Common myeloid progenitor, CD34-positive (primary cell): ENCODE data around the gene PTCRA.

Experiments
- CTCF ChIA-PET: fragments of 350-600 bp; sonication (Branson Sonifier 250); formaldehyde crosslinking; loops from one replicate; lab custom pipeline; 2021; ENCODE audit warnings: antibody characterized with exemption; lab: Charles Lee
- POLR2A ChIA-PET: fragments of 350-600 bp; sonication (Branson Sonifier 250); formaldehyde crosslinking; loops from one replicate; lab custom pipeline; 2021; ENCODE audit warnings: antibody characterized with exemption; lab: Charles Lee
- DNase-seq, 3 donors: peaks; one replicate each; pipeline versions ENCODE4 v3.0.0 to v3.0.0-alpha.2; 2013
- H3K27ac ChIP-seq, 2 experiments: 1 replicate in 1 of 2; 2 replicates in 1 of 2; pipeline ENCODE4 v1.7.0; 2013; ENCODE audit warnings: inconsistent platforms in 2 of 2, low read length in 2 of 2, mild to moderate bottlenecking in 2 of 2, low read depth in 1 of 2, moderate library complexity in 1 of 2; ENCODE audit not compliant: severe bottlenecking in 2 of 2, insufficient read depth in 1 of 2, poor library complexity in 1 of 2
- H3K27me3 ChIP-seq, 5 experiments: replicated peaks in 2 of 5; 1 replicate in 3 of 5; 2 replicates in 2 of 5; pipeline versions ENCODE4 v1.6.1 to v1.7.0; 2013; ENCODE audit warnings: low read length in 4 of 5, mild to moderate bottlenecking in 2 of 5, moderate library complexity in 2 of 5, inconsistent platforms in 1 of 5; ENCODE audit not compliant: insufficient read depth in 5 of 5, control insufficient read depth in 4 of 5
- H3K36me3 ChIP-seq, 4 experiments: 1 replicate in 2 of 4; 2 replicates in 2 of 4; pipeline versions ENCODE4 v1.6.1 to v1.7.0; 2013; ENCODE audit warnings: low read length in 3 of 4, control low read depth in 1 of 4, mild to moderate bottlenecking in 1 of 4; ENCODE audit not compliant: control insufficient read depth in 4 of 4, insufficient read depth in 4 of 4
- H3K4me1 ChIP-seq, 4 experiments: 1 replicate in 3 of 4; 2 replicates in 1 of 4; pipeline versions ENCODE4 v1.6.1 to v1.7.1; 2013; ENCODE audit warnings: low read length in 3 of 4, mild to moderate bottlenecking in 3 of 4, control low read depth in 1 of 4, inconsistent platforms in 1 of 4, moderate library complexity in 1 of 4; ENCODE audit not compliant: control insufficient read depth in 4 of 4, insufficient read depth in 4 of 4; ENCODE audit errors: control extremely low read depth in 1 of 4
- H3K4me3 ChIP-seq, 7 experiments: 1 replicate in 4 of 7; 2 replicates in 3 of 7; pipeline versions ENCODE4 v1.5.1 to v1.7.0; 2013; ENCODE audit warnings: mild to moderate bottlenecking in 7 of 7, low read length in 6 of 7, moderate library complexity in 6 of 7, inconsistent platforms in 2 of 7, low read depth in 2 of 7, control low read depth in 1 of 7; ENCODE audit not compliant: insufficient read depth in 4 of 7, control insufficient read depth in 1 of 7; ENCODE audit errors: extremely low read depth in 1 of 7
- H3K9me3 ChIP-seq, 5 experiments: 1 replicate in 4 of 5; 2 replicates in 1 of 5; pipeline versions ENCODE4 v1.6.1 to v1.7.1; 2013; ENCODE audit warnings: low read length in 4 of 5, mild to moderate bottlenecking in 2 of 5, inconsistent platforms in 1 of 5, low read depth in 1 of 5, moderate library complexity in 1 of 5; ENCODE audit not compliant: control insufficient read depth in 4 of 5, insufficient read depth in 2 of 5; ENCODE audit errors: control extremely low read depth in 1 of 5
- WGBS: methylation state at CpG from one replicate; pipeline ENCODE4 v1.1.5; 2013; ENCODE audit not compliant: insufficient coverage; 5-methylcytosine and 5-hydroxymethylcytosine counted together

PTCRA gene

DNA sequence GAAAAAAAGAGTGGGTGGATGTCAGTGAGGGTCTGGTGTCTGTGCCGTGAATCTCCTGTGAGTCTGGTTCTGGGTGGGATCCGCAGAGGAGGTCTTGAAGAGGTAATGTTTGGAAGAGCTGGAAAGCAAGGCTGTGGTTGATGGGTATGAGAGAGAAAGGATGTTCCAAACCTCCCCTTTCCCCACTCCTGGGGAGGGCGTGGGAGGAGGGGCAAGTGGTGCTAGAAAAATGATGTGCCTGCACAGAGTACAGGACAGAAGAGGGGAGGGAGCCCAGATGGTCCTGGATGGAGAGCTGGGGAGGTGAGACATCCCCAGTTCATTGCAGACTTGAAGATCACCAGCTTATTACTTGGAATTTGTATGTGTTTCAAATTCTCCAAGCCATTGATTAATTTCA lies 16.6 kb downstream of the PTCRA start:
- H3K36me3 ChIP-seq, result peaks cover 10 to 47% (median 29%) of the 10 kb centered on the region in 4 experiments
- peaks cover 21 to 72% (median 55%) of the 10 kb centered on the region in 4 experiments for H3K4me1 ChIP-seq
- DNase-seq, result no peak
- H3K27ac ChIP-seq, result peak overlapping the region in 1 of 2 experiments; percentile 76
- CTCF ChIA-PET, result interaction anchor here (0.6 to 1.2 kb wide), 2 partner anchors 21 to 31 kb away, joined by 3 to 5 read pairs; no protein-coding TSS in a partner anchor
- peak overlapping the region in 2 of 7 experiments; percentile 25 to 26 for H3K4me3 ChIP-seq
- H3K27me3 ChIP-seq, result no peaks in the 10 kb centered on the region
- H3K9me3 ChIP-seq, result no peaks in the 10 kb centered on the region
- POLR2A ChIA-PET, result no interaction called here
- WGBS, result 100% methylated on average over 1 of the region's 3 CpGs

DNA sequence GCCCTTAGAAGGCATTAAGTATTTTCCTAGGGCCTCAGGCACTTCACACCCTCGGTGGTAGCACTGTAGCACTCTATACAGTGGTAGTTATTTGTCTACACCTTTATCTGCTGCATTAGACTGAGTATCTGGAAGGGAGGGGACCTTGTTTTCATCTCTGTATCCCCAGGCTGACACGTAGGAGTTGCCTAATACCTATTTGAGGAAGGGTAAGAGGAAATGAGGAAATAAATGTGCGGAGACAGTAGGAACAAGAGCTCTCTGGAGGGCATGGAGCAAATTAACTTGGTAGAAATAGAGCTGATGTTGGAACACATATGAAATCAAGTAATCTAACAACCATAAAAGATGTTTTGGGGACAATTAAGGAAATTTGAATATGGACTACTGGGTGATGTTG lies 17.4 kb downstream of the PTCRA start:
- WGBS, result 0% methylated on average over 1 of the region's 3 CpGs

DNA sequence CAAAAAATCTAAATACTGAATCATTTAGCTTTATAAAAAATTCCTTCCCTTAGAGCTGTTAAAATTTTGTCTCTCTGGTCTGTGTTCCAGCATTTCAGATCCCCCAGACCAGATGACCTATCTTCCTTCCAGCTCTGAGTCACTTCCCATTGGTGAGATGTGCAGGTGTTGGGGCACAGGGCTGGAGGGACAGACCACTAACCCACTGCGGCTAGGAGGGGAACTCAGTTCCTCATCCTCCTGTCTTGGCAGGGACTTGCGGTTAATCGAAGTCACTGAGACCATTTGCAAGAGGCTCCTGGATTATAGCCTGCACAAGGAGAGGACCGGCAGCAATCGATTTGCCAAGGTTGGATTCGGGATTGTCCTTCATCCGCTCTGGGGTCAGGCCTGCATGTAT lies 19.5 kb downstream of the PTCRA start:
- Histone ChIP-seq H3K4me1 (peaks cover 16 to 56% (median 42%) of the 10 kb centered on the region in 4 experiments), H3K4me3 (peak overlapping the region in 1 of 7 experiments; percentile 36), H3K36me3 (peaks cover 21 to 74% (median 48%) of the 10 kb centered on the region in 4 experiments), H3K9me3 (no peaks in the 10 kb centered on the region), H3K27me3 (no peaks in the 10 kb centered on the region), H3K27ac (no peak overlapping the region)
- 83% methylated on average over 7 of the region's 7 CpGs for WGBS
- peak; percentile 25 to 66 (median 65) for DNase-seq
- ChIA-PET CTCF (no interaction called here), POLR2A (no interaction called here)

More for the DNA sequence above, 17.4 kb downstream of the PTCRA start:
- no peaks in the 10 kb centered on the region for H3K9me3 ChIP-seq
- POLR2A ChIA-PET, result no interaction called here
- H3K27me3 ChIP-seq, result no peaks in the 10 kb centered on the region
- peak overlapping the region in 3 of 7 experiments; percentile 0 to 39 (median 3) for H3K4me3 ChIP-seq
- peaks cover 21 to 66% (median 53%) of the 10 kb centered on the region in 4 experiments for H3K4me1 ChIP-seq
- peaks cover 17 to 55% (median 33%) of the 10 kb centered on the region in 4 experiments for H3K36me3 ChIP-seq
- H3K27ac ChIP-seq, result peak overlapping the region in 1 of 2 experiments; percentile 62
- DNase-seq, result peak in 2 of 3 donors; percentile 38 to 40
- CTCF ChIA-PET, result interaction anchor here (0.6 to 1.0 kb wide), 2 partner anchors 22 to 32 kb away, joined by 3 read pairs; no protein-coding TSS in a partner anchor

DNA sequence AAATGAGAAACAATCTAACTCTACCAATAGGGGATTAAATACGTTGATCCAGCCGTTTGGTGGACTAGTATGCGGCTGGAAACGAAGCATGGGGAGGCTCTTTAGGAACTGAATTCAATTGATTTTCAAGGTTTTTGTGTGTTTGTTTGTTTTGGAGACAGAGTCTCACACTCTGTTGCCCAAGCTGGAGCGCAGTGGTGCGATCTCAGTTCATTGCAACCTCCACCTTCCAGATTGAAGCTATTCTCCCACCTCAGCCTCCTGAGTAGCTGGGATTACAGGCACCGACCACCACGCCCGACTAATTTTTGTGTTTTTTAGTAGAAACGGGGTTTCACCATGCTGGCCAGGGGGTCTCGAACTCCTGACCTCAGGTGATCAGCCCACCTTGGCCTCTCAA lies 20.5 kb downstream of the PTCRA start:
- Histone ChIP-seq H3K9me3 (no peaks in the 10 kb centered on the region), H3K4me1 (peaks cover 9 to 45% (median 32%) of the 10 kb centered on the region in 4 experiments), H3K27me3 (no peaks in the 10 kb centered on the region), H3K4me3 (no peak overlapping the region), H3K27ac (no peak overlapping the region), H3K36me3 (peaks cover 21 to 81% (median 55%) of the 10 kb centered on the region in 4 experiments)
- ChIA-PET POLR2A (no interaction called here), CTCF (interaction anchor here (0.9 to 1.0 kb wide), 2 partner anchors 24 to 233 kb away, joined by 3 to 5 read pairs; no protein-coding TSS in a partner anchor)
- DNase-seq, result no peak
- 97% methylated on average over 5 of the region's 11 CpGs for WGBS

DNA sequence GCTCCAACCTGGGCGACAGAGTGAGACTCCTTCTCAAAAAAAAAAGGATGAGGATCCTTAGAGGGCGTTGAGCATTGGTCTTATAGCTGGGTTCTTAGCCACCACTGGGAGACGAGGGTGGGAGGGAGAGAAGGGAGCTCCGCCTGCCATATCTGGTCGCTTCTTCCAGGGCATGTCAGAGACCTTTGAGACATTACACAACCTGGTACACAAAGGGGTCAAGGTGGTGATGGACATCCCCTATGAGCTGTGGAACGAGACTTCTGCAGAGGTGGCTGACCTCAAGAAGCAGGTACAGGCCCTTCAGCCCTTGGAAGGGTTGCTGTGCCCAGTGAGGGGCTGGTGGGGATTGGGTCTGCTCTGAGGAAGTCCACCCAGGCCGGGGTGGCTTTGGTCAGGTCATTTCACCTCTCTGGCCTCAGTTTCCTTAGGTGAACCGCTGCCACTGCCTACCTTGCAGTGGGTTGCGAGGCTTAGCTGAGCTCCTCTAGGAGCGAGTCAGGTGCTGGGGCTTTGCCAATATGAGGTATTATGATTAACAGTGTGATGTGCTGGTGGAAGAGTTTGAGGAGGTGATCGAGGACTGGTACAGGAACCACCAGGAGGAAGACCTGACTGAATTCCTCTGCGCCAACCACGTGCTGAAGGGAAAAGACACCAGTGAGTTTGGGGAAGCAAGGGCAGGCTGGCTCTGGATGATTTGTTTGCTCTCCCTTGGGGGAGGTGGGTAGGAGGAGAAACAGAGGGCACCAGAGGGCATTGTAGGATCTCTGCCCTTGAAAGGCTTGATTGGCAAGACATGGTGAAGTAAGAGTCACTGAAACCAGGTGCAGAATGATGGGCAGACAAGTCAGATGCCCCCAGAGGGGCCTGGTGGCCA lies 21.9 kb downstream of the PTCRA start:
- no peak overlapping the region for H3K27ac ChIP-seq
- 95% methylated on average over 12 of the region's 13 CpGs for WGBS
- H3K27me3 ChIP-seq, result no peaks in the 10 kb centered on the region
- DNase-seq, result no peak
- ChIA-PET POLR2A (interaction anchor here (0.6 kb wide), 1 partner anchor 9 kb away, joined by 3 read pairs; no protein-coding TSS in a partner anchor), CTCF (interaction anchor here (0.9 to 1.6 kb wide), 4 partner anchors 9 to 232 kb away, joined by 3 to 5 read pairs (median 4); no protein-coding TSS in a partner anchor)
- no peak overlapping the region for H3K4me3 ChIP-seq
- no peaks in the 10 kb centered on the region for H3K9me3 ChIP-seq
- peaks cover 6 to 32% (median 19%) of the 10 kb centered on the region in 4 experiments for H3K4me1 ChIP-seq
- peaks cover 21 to 73% (median 51%) of the 10 kb centered on the region in 4 experiments for H3K36me3 ChIP-seq

DNA sequence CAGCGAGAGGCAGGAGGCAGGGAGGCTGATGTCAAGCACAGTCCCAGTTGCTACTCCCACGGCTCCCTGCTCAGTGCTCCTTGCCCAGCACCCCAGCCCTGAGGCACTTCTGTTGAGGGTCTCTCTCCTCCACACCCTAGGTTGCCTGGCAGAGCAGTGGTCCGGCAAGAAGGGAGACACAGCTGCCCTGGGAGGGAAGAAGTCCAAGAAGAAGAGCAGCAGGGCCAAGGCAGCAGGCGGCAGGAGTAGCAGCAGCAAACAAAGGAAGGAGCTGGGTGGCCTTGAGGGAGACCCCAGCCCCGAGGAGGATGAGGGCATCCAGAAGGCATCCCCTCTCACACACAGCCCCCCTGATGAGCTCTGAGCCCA lies 22.6 kb downstream of the PTCRA start:
- H3K27ac ChIP-seq, result no peak overlapping the region
- no peak overlapping the region for H3K4me3 ChIP-seq
- WGBS, result 100% methylated on average over 2 of the region's 5 CpGs
- no peaks in the 10 kb centered on the region for H3K27me3 ChIP-seq
- no peak for DNase-seq
- peaks cover 21 to 70% (median 52%) of the 10 kb centered on the region in 4 experiments for H3K36me3 ChIP-seq
- ChIA-PET POLR2A (interaction anchor here (1.5 kb wide), 1 partner anchor 46 kb away, joined by 3 read pairs; the partner anchor contains the start of gene PPP2R5D), CTCF (interaction anchor here (1.6 kb wide), 1 partner anchor 8 kb away, joined by 4 read pairs; no protein-coding TSS in a partner anchor)
- H3K9me3 ChIP-seq, result no peaks in the 10 kb centered on the region
- H3K4me1 ChIP-seq, result peaks cover 5 to 26% (median 13%) of the 10 kb centered on the region in 4 experiments
